Liver (tissue), 9 donors: ENCODE results near the gene BAG5. TPM values are rescaled to one million over a fixed set of nuclear protein-coding genes. Genes with fewer than 3 reads are reported as not detected.

Experiments
- DNase-seq: peaks from one replicate; pipeline ENCODE4 v3.0.0-alpha.2; 2017; ENCODE audit warnings: low spot score
- H3K27ac ChIP-seq, 2 donors: one replicate each; pipeline ENCODE4 v1.7.0; 2013; ENCODE audit warnings: inconsistent platforms in 2 of 2, low read length in 2 of 2, control low read depth in 1 of 2, low read depth in 1 of 2, mild to moderate bottlenecking in 1 of 2
- H3K27me3 ChIP-seq, 4 donors: one replicate each; pipeline versions ENCODE4 v1.6.1 to v1.7.0; 2013; ENCODE audit warnings: low read length in 3 of 4, inconsistent platforms in 1 of 4, mild to moderate bottlenecking in 1 of 4, moderate library complexity in 1 of 4; ENCODE audit not compliant: control insufficient read depth in 4 of 4, insufficient read depth in 4 of 4
- H3K36me3 ChIP-seq, 4 donors: one replicate each; pipeline versions ENCODE4 v1.6.1 to v1.7.0; 2013; ENCODE audit warnings: low read length in 3 of 4, mild to moderate bottlenecking in 3 of 4, low read depth in 1 of 4, moderate library complexity in 1 of 4; ENCODE audit not compliant: control insufficient read depth in 4 of 4, insufficient read depth in 3 of 4
- H3K4me1 ChIP-seq, 4 donors: one replicate each; pipeline versions ENCODE4 v1.6.1 to v1.7.0; 2013; ENCODE audit warnings: low read length in 3 of 4, mild to moderate bottlenecking in 3 of 4, moderate library complexity in 1 of 4; ENCODE audit not compliant: control insufficient read depth in 4 of 4, insufficient read depth in 4 of 4
- H3K4me3 ChIP-seq, 3 donors: one replicate each; pipeline versions ENCODE4 v1.6.1 to v1.7.0; 2013; ENCODE audit warnings: low read length in 3 of 3, control low read depth in 1 of 3, low read depth in 1 of 3, mild to moderate bottlenecking in 1 of 3
- H3K9ac ChIP-seq, 2 donors: one replicate each; pipeline ENCODE4 v1.7.0; 2013; ENCODE audit warnings: low read length in 2 of 2, mild to moderate bottlenecking in 2 of 2, moderate library complexity in 2 of 2, control low read depth in 1 of 2, low read depth in 1 of 2
- H3K9me3 ChIP-seq, 4 donors: one replicate each; pipeline versions ENCODE4 v1.6.1 to v1.7.0; 2013; ENCODE audit warnings: low read length in 3 of 4; ENCODE audit not compliant: control insufficient read depth in 4 of 4
- EGR1 ChIP-seq, 2 donors: IDR thresholded peaks; 2 replicates each; pipeline ENCODE4 v1.6.1; 2016 to 2018; ENCODE audit warnings: antibody characterized with exemption in 2 of 2, low read depth in 2 of 2
- FOXA1 ChIP-seq: IDR thresholded peaks from 2 replicates; pipeline ENCODE4 v1.6.1; 2016; ENCODE audit warnings: antibody characterized with exemption
- FOXA2 ChIP-seq: IDR thresholded peaks from 2 replicates; pipeline ENCODE4 v1.6.1; 2016; ENCODE audit warnings: antibody characterized with exemption
- GABPA ChIP-seq, 2 donors: IDR thresholded peaks in 1 of 2; conservative IDR thresholded peaks in 1 of 2; 2 replicates each; pipeline ENCODE4 v1.6.1; 2016; ENCODE audit warnings: antibody characterized with exemption in 2 of 2, mild to moderate bottlenecking in 1 of 2, moderate library complexity in 1 of 2
- HNF4A ChIP-seq, 2 donors: conservative IDR thresholded peaks; 2 replicates each; pipeline ENCODE4 v1.6.1; 2016; ENCODE audit warnings: antibody characterized with exemption in 2 of 2, mild to moderate bottlenecking in 2 of 2
- HNF4G ChIP-seq: IDR thresholded peaks from 2 replicates; pipeline ENCODE4 v1.6.1; 2016; ENCODE audit warnings: antibody characterized with exemption
- JUND ChIP-seq, 2 donors: IDR thresholded peaks; 2 replicates each; pipeline ENCODE4 v1.6.1; 2016; ENCODE audit warnings: antibody characterized with exemption in 2 of 2
- RAD21 ChIP-seq, 2 donors: IDR thresholded peaks; 2 replicates each; pipeline ENCODE4 v1.6.1; 2016; ENCODE audit warnings: antibody characterized with exemption in 2 of 2, mild to moderate bottlenecking in 2 of 2
- RXRA ChIP-seq, 2 donors: IDR thresholded peaks; 2 replicates each; pipeline ENCODE4 v1.6.1; 2017 to 2018; ENCODE audit warnings: antibody characterized with exemption in 2 of 2, mild to moderate bottlenecking in 1 of 2
- SP1 ChIP-seq: IDR thresholded peaks from 2 replicates; pipeline ENCODE4 v1.6.1; 2018; ENCODE audit warnings: antibody characterized with exemption, mild to moderate bottlenecking
- TAF1 ChIP-seq: conservative IDR thresholded peaks from 2 replicates; pipeline ENCODE4 v1.6.1; 2016; ENCODE audit warnings: antibody characterized with exemption, mild to moderate bottlenecking
- YY1 ChIP-seq: IDR thresholded peaks from 2 replicates; pipeline ENCODE4 v1.6.1; 2016; ENCODE audit warnings: antibody characterized with exemption, mild to moderate bottlenecking
- WGBS: extraction: QIAGEN DNeasy Blood & Tissue Kit; methylation state at CpG from one replicate; pipeline ENCODE4 v1.1.7; 2013; 5-methylcytosine and 5-hydroxymethylcytosine counted together
- polyA plus RNA-seq, 2 donors: library from polyadenylated mRNA; stranded (reverse) in 1 of 2; unstranded in 1 of 2; fragments of 200-250 nt in 1 of 2; fragments of >200 nt in 1 of 2; fragmentation: Nextera tagmentation in 1 of 2; extraction: Ambion mirVana in 1 of 2; gene quantifications; one replicate each; pipeline versions ENCODE4 v1.2.1 to v1.2.3, GENCODE V29; 2013 to 2015
- total RNA-seq, 2 donors: library from RNA; depleted of rRNA; stranded (reverse); fragments of >200 nt; gene quantifications; one replicate each; pipeline ENCODE4 v1.2.3, GENCODE V29; 2014
- TF ChIP-seq, protein P1 (sequence below): IDR thresholded peaks from 2 replicates; pipeline ENCODE4 v1.6.1; 2016; ENCODE audit warnings: antibody characterized with exemption
- TF ChIP-seq, protein P2 (sequence below): IDR thresholded peaks from 2 replicates; pipeline ENCODE4 v1.6.1; 2016; ENCODE audit warnings: antibody characterized with exemption, mild to moderate bottlenecking
- TF ChIP-seq, protein P3 (sequence below): IDR thresholded peaks from 2 replicates; pipeline ENCODE4 v1.6.1; 2016; ENCODE audit warnings: antibody characterized with exemption
- TF ChIP-seq, protein P4 (sequence below): IDR thresholded peaks from 2 replicates; pipeline ENCODE4 v1.6.1; 2016; ENCODE audit warnings: antibody characterized with exemption
- TF ChIP-seq, protein P5 (sequence below): fragments of 150-350 bp; IDR thresholded peaks from 2 replicates; pipeline ENCODE4 v1.5.1; 2017; ENCODE audit warnings: improper control_type of control experiment, low read depth, low read length; ENCODE audit not compliant: missing input control
- donor health status: healthy.
- donor health status: healthy.
- donor health status: healthy.
- donor health status: healthy.
- donor health status: healthy.

BAG5 gene
- total and polyA plus RNA-seq, 4 donors, result 5.4 to 12.5 (median 8.8) TPM

DNA sequence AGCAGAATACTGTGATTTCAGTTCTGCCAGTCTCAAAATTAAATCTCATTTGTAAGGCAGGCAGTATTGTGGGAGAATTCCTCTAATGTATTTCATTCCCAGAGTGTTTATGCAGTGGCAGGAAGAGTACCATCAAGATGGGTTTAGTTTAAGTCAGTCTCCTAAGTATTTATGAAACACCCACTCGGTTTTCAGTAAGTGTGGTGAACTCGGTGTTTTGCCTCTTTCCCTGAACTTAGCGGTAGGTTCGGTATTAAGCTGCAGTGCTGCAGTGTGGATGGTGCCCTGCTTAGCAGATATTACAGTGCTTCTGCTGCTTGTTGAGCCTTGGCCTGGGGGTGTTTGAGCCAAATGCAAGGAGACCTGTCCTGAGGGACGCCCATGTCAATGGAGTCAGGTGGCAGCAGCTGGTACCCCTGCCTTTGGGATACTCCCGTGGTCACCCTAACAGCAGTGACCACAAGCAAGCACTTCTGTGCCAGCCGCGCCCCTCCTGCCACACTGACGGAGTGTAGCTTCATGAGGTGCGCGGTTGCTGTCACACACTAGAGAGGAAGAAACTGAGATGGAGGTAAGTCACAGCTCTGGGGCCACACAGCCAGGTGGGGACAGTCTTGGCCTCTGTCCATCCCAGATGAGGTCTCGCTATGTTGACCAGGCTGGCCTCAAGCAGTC, 16.1 kb upstream of the BAG5 start:
- Histone ChIP-seq H3K27ac (no peak overlapping the region), H3K9me3 (no peaks in the 10 kb centered on the region), H3K36me3 (peaks cover 0 to 17% (median 5%) of the 10 kb centered on the region in 4 donors), H3K4me1 (peaks cover 2 to 16% (median 13%) of the 10 kb centered on the region in 4 donors), H3K4me3 (no peak overlapping the region), H3K9ac (no peak overlapping the region), H3K27me3 (no peaks in the 10 kb centered on the region)
- DNase-seq, result no peak
- 96% methylated on average over 12 of the region's 12 CpGs for WGBS
- TF ChIP-seq, protein P1, sequence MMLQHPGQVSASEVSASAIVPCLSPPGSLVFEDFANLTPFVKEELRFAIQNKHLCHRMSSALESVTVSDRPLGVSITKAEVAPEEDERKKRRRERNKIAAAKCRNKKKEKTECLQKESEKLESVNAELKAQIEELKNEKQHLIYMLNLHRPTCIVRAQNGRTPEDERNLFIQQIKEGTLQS, result no peak
- no peak for TF ChIP-seq YY1
- TF ChIP-seq, protein P2, sequence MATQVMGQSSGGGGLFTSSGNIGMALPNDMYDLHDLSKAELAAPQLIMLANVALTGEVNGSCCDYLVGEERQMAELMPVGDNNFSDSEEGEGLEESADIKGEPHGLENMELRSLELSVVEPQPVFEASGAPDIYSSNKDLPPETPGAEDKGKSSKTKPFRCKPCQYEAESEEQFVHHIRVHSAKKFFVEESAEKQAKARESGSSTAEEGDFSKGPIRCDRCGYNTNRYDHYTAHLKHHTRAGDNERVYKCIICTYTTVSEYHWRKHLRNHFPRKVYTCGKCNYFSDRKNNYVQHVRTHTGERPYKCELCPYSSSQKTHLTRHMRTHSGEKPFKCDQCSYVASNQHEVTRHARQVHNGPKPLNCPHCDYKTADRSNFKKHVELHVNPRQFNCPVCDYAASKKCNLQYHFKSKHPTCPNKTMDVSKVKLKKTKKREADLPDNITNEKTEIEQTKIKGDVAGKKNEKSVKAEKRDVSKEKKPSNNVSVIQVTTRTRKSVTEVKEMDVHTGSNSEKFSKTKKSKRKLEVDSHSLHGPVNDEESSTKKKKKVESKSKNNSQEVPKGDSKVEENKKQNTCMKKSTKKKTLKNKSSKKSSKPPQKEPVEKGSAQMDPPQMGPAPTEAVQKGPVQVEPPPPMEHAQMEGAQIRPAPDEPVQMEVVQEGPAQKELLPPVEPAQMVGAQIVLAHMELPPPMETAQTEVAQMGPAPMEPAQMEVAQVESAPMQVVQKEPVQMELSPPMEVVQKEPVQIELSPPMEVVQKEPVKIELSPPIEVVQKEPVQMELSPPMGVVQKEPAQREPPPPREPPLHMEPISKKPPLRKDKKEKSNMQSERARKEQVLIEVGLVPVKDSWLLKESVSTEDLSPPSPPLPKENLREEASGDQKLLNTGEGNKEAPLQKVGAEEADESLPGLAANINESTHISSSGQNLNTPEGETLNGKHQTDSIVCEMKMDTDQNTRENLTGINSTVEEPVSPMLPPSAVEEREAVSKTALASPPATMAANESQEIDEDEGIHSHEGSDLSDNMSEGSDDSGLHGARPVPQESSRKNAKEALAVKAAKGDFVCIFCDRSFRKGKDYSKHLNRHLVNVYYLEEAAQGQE, result no peak
- TF ChIP-seq EGR1 (IDR thresholded peaks at IDR 0.05; ENCODE audit: low read depth in 2 of 2), result no peak
- TF ChIP-seq RXRA (IDR thresholded peaks at IDR 0.05), result no peak
- TF ChIP-seq, protein P3, sequence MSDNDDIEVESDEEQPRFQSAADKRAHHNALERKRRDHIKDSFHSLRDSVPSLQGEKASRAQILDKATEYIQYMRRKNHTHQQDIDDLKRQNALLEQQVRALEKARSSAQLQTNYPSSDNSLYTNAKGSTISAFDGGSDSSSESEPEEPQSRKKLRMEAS, result no peak
- TF ChIP-seq FOXA1, result no peak
- no peak for TF ChIP-seq HNF4G
- no peak for TF ChIP-seq GABPA (IDR thresholded peaks at IDR 0.05 in 1 of 2, conservative IDR thresholded peaks at IDR 0.05 in 1 of 2)
- no peak for TF ChIP-seq RAD21 (IDR thresholded peaks at IDR 0.05)
- TF ChIP-seq HNF4A (conservative IDR thresholded peaks at IDR 0.05), result no peak
- no peak for TF ChIP-seq TAF1
- no peak for TF ChIP-seq FOXA2
- TF ChIP-seq, protein P4, sequence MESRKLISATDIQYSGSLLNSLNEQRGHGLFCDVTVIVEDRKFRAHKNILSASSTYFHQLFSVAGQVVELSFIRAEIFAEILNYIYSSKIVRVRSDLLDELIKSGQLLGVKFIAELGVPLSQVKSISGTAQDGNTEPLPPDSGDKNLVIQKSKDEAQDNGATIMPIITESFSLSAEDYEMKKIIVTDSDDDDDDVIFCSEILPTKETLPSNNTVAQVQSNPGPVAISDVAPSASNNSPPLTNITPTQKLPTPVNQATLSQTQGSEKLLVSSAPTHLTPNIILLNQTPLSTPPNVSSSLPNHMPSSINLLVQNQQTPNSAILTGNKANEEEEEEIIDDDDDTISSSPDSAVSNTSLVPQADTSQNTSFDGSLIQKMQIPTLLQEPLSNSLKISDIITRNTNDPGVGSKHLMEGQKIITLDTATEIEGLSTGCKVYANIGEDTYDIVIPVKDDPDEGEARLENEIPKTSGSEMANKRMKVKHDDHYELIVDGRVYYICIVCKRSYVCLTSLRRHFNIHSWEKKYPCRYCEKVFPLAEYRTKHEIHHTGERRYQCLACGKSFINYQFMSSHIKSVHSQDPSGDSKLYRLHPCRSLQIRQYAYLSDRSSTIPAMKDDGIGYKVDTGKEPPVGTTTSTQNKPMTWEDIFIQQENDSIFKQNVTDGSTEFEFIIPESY, result no peak
- no peak for TF ChIP-seq JUND (IDR thresholded peaks at IDR 0.05)
- TF ChIP-seq, protein P5, sequence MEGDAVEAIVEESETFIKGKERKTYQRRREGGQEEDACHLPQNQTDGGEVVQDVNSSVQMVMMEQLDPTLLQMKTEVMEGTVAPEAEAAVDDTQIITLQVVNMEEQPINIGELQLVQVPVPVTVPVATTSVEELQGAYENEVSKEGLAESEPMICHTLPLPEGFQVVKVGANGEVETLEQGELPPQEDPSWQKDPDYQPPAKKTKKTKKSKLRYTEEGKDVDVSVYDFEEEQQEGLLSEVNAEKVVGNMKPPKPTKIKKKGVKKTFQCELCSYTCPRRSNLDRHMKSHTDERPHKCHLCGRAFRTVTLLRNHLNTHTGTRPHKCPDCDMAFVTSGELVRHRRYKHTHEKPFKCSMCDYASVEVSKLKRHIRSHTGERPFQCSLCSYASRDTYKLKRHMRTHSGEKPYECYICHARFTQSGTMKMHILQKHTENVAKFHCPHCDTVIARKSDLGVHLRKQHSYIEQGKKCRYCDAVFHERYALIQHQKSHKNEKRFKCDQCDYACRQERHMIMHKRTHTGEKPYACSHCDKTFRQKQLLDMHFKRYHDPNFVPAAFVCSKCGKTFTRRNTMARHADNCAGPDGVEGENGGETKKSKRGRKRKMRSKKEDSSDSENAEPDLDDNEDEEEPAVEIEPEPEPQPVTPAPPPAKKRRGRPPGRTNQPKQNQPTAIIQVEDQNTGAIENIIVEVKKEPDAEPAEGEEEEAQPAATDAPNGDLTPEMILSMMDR, result no peak
- TF ChIP-seq SP1, result no peak
